ENCODE measurements around the gene GABRA5. TPM values are rescaled to one million over a fixed set of nuclear protein-coding genes. Genes with fewer than 3 reads are reported as not detected.
"Not testable (repeated sequence)": the region's sequence is repeated elsewhere in the genome, so short reads cannot be mapped to it uniquely, and the experiment has no call there.

The GABRA5 gene
- not detected for total RNA-seq
- polyA plus RNA-seq: not detected
- total RNA-seq: 0 to 0.06 (median 0) reads per million in 6 experiments

DNA sequence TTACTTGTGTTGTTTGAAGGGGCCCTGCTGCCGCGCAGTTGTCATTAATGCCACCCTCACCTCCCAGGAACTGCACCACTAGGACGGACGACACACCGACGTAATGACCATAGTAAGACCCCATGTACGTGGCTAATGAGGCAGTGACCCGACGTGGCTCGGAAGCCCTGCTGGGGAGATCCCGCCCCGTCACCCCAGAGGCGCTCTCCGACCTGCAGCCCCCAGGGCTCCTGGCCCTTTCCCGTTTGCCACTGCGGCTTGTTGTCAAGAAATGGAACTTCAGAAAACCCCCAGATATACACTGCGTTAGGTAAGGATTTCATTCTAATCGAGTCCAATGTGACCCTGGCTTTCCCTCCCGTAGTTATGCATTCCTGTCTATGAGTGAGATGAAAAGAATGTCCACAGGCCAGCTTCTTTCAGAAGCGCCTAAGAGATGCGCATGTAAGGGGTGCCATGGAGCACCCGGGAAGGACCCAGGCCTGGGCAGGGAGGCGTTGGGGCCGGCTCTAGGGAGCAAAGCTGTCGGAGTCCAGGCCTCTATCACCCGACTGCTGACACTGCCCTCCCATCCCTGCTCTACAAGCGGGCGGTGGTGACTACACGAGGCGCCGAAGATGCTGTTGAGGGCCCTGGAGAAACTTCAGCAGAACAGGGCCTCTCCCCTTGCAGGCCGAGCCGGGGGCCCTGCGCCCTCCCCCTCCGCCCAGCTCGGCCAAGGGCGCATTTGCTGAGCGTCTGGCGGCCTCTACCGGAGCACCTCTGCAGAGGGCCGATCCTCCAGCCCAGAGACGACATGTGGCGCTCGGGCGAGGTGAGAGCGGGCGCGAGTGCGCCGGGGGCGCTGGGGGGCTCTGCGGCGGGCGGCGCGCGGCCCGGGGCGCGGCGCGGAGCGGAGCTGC, at the start of gene GABRA5:
TSS of gene GABRA5 (plus strand) at position 765 of the 902 bp plus-strand sequence. CDS start 2,187 bp downstream, outside the sequence.
- Mint-ChIP-seq H3K4me1 (no peaks in the 10 kb centered on the region), H3K4me3 (no peak within 1 kb of the TSS), H3K36me3 (no peaks in the 10 kb centered on the region), H3K27ac (no peak within 1 kb of the TSS), H3K9me3 (no peaks in the 10 kb centered on the region), H3K27me3 (peaks cover 9 to 40% (median 23%) of the 10 kb centered on the region in 5 donors)
- ATAC-seq: no peak
- POLR2A ChIA-PET: no interaction called here
- DNase-seq: no peak

GRCh38 chr15:26831191-26831590, 35.7 kb upstream of the GABRA5 start:
- DNase-seq, H3K4me3 Mint-ChIP-seq, H3K27me3 Mint-ChIP-seq, H3K4me1 Mint-ChIP-seq, POLR2A ChIA-PET, H3K36me3 Mint-ChIP-seq, ATAC-seq, H3K27ac Mint-ChIP-seq: not testable (repeated sequence)
- peaks cover 0 to 26% (median 11%) of the 10 kb centered on the region in 9 donors for H3K9me3 Mint-ChIP-seq

DNA sequence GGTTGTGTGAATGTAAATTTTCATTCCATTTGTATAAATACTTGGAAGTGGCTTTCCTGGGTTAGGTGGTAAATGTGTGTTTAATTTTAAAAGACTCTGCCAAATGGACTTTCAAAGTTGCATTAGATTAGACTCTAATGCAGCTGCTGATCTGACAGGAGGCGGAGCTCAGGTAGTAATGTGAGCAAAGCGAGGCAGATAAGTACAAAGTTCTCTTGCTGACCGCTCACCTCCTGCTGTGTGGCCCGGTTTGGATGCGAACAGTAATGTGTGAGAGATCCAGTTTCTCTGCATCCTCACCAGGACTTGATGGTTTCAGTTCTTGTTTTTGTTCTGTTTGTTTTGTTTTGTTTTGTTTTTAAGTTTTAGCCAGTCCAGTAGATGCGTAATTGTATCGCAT, 34.9 kb upstream of the GABRA5 start:
- POLR2A ChIA-PET: no interaction called here
- H3K9me3 Mint-ChIP-seq: peaks cover 0 to 34% (median 12%) of the 10 kb centered on the region in 9 donors
- peaks cover 0 to 1% (median 0%) of the 10 kb centered on the region in 5 donors for H3K27me3 Mint-ChIP-seq
- no peak for ATAC-seq
- H3K4me3 Mint-ChIP-seq: no peak overlapping the region
- no peak for DNase-seq
- H3K27ac Mint-ChIP-seq: no peak overlapping the region
- H3K36me3 Mint-ChIP-seq: peaks cover 0 to 12% (median 0%) of the 10 kb centered on the region in 3 donors
- no peaks in the 10 kb centered on the region for H3K4me1 Mint-ChIP-seq

GRCh38 chr15:26838742-26839460, 28.0 kb upstream of the GABRA5 start:
- peaks cover 0 to 15% (median 1%) of the 10 kb centered on the region in 3 donors for H3K36me3 Mint-ChIP-seq
- peaks cover 0 to 25% (median 18%) of the 10 kb centered on the region in 9 donors for H3K9me3 Mint-ChIP-seq
- DNase-seq (no peak), ATAC-seq (no peak)
- H3K4me3 Mint-ChIP-seq: no peak overlapping the region
- peaks cover 8 to 34% (median 21%) of the 10 kb centered on the region in 5 donors for H3K27me3 Mint-ChIP-seq
- no peak overlapping the region for H3K27ac Mint-ChIP-seq
- H3K4me1 Mint-ChIP-seq: no peaks in the 10 kb centered on the region
- POLR2A ChIA-PET: no interaction called here

DNA sequence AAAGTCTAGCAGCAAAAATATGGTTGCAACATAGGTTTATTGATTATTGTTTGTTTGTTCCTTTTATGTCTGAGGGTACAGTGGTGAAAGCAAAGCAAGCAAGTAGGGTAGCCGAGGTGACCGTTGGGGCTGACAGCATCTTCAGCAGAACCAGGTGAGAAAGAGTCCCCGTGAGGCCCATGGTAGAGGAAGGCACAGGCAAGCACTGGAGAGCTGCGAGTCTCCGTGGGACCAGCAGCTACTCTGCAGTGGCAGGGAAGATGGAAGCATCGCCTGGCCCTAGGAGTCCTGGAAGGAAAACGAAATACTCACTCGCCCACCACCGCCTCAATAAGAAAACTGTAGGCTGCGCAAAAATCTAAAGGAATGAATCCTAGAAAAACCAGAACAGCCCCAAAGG, 25.3 kb upstream of the GABRA5 start:
- Mint-ChIP-seq H3K9me3 (peaks cover 0 to 25% (median 14%) of the 10 kb centered on the region in 9 donors), H3K27me3 (peaks cover 8 to 34% (median 20%) of the 10 kb centered on the region in 5 donors), H3K4me3 (no peak overlapping the region), H3K4me1 (no peaks in the 10 kb centered on the region), H3K27ac (no peak overlapping the region), H3K36me3 (peaks cover 0 to 15% (median 1%) of the 10 kb centered on the region in 3 donors)
- no peak for DNase-seq
- no peak for ATAC-seq
- POLR2A ChIA-PET: no interaction called here

GRCh38 chr15:26841941-26842340, 24.9 kb upstream of the GABRA5 start:
- Mint-ChIP-seq H3K4me3 (no peak overlapping the region), H3K36me3 (peaks cover 0 to 11% (median 1%) of the 10 kb centered on the region in 3 donors), H3K4me1 (no peaks in the 10 kb centered on the region), H3K27ac (no peak overlapping the region), H3K27me3 (peaks cover 8 to 34% (median 20%) of the 10 kb centered on the region in 5 donors), H3K9me3 (peaks cover 0 to 30% (median 10%) of the 10 kb centered on the region in 9 donors)
- DNase-seq (no peak), ATAC-seq (no peak)
- POLR2A ChIA-PET: no interaction called here

DNA sequence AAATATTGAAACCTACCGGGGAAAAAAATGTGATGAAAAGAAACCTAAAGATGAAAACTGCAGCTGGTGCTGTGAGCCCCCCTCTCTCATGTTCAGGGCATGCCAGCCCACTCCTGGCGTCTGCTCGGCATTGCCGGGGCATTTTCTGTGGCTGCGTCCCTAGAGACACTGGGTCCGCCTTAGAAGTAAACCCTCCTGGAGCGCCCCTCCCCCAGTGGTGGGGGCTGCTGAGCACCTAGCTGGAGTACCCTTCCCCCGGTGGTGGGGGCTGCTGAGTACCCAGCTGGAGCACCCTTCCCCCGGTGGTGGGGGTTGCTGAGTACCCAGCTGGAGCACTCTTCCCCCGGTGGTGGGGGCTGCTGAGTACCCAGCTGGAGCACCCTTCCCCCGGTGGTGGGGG, 24.5 kb upstream of the GABRA5 start:
- no peak overlapping the region for H3K27ac Mint-ChIP-seq
- no peaks in the 10 kb centered on the region for H3K4me1 Mint-ChIP-seq
- POLR2A ChIA-PET: no interaction called here
- H3K27me3 Mint-ChIP-seq: peaks cover 7 to 34% (median 20%) of the 10 kb centered on the region in 5 donors
- H3K36me3 Mint-ChIP-seq: peaks cover 0 to 6% (median 1%) of the 10 kb centered on the region in 3 donors
- ATAC-seq (no peak), DNase-seq (no peak)
- peaks cover 0 to 34% (median 8%) of the 10 kb centered on the region in 9 donors for H3K9me3 Mint-ChIP-seq
- H3K4me3 Mint-ChIP-seq: no peak overlapping the region

DNA sequence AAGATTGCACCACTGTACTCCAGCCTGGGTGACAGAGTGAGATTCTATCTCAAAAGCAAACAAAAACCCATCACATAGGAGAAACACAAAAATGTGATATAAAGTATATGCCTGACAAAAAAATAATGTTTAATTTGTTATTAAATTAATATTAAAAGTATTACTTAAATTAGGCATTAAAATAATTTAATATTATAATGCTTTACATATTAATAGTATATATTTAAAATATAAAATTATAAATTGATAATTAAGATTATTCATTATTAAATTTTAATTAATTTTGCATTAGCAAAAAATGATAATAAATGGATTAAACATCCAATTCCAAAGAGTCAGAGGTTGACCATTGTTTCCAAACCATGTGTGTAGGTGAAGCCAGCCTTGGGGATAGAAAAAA, 22.0 kb upstream of the GABRA5 start:
- Mint-ChIP-seq H3K27ac (no peak overlapping the region), H3K36me3 (no peaks in the 10 kb centered on the region), H3K27me3 (peaks cover 3 to 17% (median 9%) of the 10 kb centered on the region in 5 donors), H3K9me3 (peaks cover 6 to 41% (median 12%) of the 10 kb centered on the region in 9 donors), H3K4me1 (no peaks in the 10 kb centered on the region), H3K4me3 (no peak overlapping the region)
- DNase-seq (no peak), ATAC-seq (no peak)
- POLR2A ChIA-PET: no interaction called here

DNA sequence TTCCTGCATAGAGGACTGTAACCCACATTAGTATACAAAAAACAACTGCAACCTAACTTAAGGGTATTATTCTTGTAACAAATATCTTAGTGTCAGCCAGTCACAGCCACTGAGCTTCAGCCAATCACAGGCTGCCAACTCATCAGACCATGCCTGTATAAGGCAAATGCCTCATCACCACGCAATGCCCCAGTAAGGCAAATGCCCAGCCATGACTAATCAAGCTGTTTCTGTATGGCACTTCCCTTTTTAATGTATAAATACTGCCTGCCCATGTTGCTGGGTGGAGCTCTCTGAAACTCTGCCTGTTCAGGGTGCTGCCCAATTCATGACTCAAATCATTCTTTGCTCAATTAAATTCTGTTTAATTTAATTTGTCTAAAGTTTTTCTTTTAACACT, 18.4 kb upstream of the GABRA5 start:
- no peak for DNase-seq
- no peak for ATAC-seq
- Mint-ChIP-seq H3K9me3 (peaks cover 2 to 32% (median 12%) of the 10 kb centered on the region in 9 donors), H3K4me1 (no peaks in the 10 kb centered on the region), H3K36me3 (no peaks in the 10 kb centered on the region), H3K27ac (no peak overlapping the region), H3K27me3 (peaks cover 0 to 1% (median 0%) of the 10 kb centered on the region in 5 donors), H3K4me3 (no peak overlapping the region)
- POLR2A ChIA-PET: no interaction called here

- POLR2A ChIA-PET: no interaction called here
- no peak overlapping the region for H3K4me3 Mint-ChIP-seq
- H3K36me3 Mint-ChIP-seq: no peaks in the 10 kb centered on the region
- no peak overlapping the region for H3K27ac Mint-ChIP-seq
- DNase-seq (no peak), ATAC-seq (no peak)
- H3K27me3 Mint-ChIP-seq: peaks cover 0 to 3% (median 0%) of the 10 kb centered on the region in 5 donors
- H3K9me3 Mint-ChIP-seq: peaks cover 2 to 32% (median 12%) of the 10 kb centered on the region in 9 donors
- no peaks in the 10 kb centered on the region for H3K4me1 Mint-ChIP-seq
Observed at GRCh38 chr15:26850161-26850560, 16.7 kb upstream of the GABRA5 start.

- ATAC-seq: no peak
- H3K27me3 Mint-ChIP-seq: peaks cover 0 to 19% (median 7%) of the 10 kb centered on the region in 5 donors
Observed at GRCh38 chr15:26852980-26853379, 13.9 kb upstream of the GABRA5 start.

DNA sequence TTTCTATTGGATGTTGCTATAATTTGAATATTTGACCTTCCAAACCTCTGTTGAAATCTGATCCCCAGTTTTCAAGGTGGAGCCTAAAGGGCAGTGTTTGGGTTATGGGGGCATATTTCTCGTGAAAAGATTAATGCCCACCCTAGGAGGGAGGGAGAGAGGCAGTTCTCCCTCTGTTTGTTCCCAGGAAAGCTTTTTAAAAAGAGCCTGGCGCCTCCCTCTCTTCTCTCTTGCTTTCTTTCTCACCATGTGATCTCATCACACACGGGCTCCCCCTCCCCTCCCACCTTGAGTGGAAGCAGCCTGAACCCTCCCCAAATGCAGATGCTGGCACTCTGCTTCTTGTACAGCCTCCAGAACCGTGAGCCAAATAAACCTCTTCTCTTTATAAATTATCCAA, 12.4 kb upstream of the GABRA5 start:
- Mint-ChIP-seq H3K9me3 (peaks cover 0 to 7% (median 2%) of the 10 kb centered on the region in 9 donors), H3K4me1 (no peaks in the 10 kb centered on the region), H3K36me3 (no peaks in the 10 kb centered on the region), H3K4me3 (no peak overlapping the region), H3K27me3 (peaks cover 0 to 26% (median 7%) of the 10 kb centered on the region in 5 donors), H3K27ac (no peak overlapping the region)
- ATAC-seq (no peak), DNase-seq (no peak)
- POLR2A ChIA-PET: no interaction called here

More at GRCh38 chr15:26852980-26853379, 13.9 kb upstream of the GABRA5 start:
- H3K4me3 Mint-ChIP-seq: no peak overlapping the region
- H3K27ac Mint-ChIP-seq: no peak overlapping the region
- no peaks in the 10 kb centered on the region for H3K36me3 Mint-ChIP-seq
- no peak for DNase-seq
- H3K9me3 Mint-ChIP-seq: peaks cover 2 to 17% (median 7%) of the 10 kb centered on the region in 9 donors
- H3K4me1 Mint-ChIP-seq: no peaks in the 10 kb centered on the region
- POLR2A ChIA-PET: no interaction called here

GRCh38 chr15:26864664-26865191, 2.1 kb upstream of the GABRA5 start:
- peaks cover 16 to 40% (median 23%) of the 10 kb centered on the region in 5 donors for H3K27me3 Mint-ChIP-seq
- H3K27ac Mint-ChIP-seq: no peak overlapping the region
- no peaks in the 10 kb centered on the region for H3K36me3 Mint-ChIP-seq
- ATAC-seq (no peak), DNase-seq (no peak)
- no peaks in the 10 kb centered on the region for H3K4me1 Mint-ChIP-seq
- H3K9me3 Mint-ChIP-seq: peaks cover 0 to 6% (median 0%) of the 10 kb centered on the region in 9 donors
- no peak overlapping the region for H3K4me3 Mint-ChIP-seq
- POLR2A ChIA-PET: no interaction called here
